Stimulated activated CD8-positive, alpha-beta memory T cell treated with anti-CD3 and anti-CD28 coated beads, Interleukin-15, amount 100 ng/mL, for 4 hours (primary cell): ENCODE results near the gene RUNDC3A.

Source experiments
- DNase-seq, 2 donors: peaks; one replicate each; pipeline ENCODE4 v3.0.0-alpha.2; 2020; ENCODE audit warnings: low read depth in 2 of 2

Gene RUNDC3A

DNA sequence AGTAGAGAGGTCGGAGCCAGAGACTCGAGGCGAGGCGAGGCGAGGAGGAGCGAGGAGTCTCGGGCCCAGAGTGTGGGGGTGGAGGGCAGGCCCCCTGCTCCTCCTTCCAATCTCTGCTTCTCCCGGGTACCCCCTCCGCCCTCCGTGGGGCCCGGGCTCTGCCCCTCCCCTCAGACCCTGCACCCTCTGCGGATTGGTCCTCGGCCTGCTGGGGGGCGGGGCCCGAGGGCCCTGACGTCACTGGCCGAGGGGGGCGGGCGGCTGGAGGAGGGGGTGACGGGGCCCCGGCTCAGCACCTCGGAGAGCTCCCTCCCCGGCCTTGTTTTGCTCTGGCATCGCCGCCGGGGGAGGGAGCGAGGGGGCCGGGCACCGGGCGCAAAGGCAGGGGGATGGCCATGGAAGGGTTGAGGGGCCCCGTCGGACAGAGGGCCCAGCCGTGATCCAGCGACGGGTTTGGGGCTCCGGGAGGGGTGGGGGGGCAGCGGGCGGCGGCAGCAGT, at the start of gene RUNDC3A:
Gene RUNDC3A (plus strand): TSS at position 282 of the 499 bp plus-strand sequence. CDS start 232 bp downstream, outside the sequence.
- DNase-seq = peak; percentile 63 to 69

DNA sequence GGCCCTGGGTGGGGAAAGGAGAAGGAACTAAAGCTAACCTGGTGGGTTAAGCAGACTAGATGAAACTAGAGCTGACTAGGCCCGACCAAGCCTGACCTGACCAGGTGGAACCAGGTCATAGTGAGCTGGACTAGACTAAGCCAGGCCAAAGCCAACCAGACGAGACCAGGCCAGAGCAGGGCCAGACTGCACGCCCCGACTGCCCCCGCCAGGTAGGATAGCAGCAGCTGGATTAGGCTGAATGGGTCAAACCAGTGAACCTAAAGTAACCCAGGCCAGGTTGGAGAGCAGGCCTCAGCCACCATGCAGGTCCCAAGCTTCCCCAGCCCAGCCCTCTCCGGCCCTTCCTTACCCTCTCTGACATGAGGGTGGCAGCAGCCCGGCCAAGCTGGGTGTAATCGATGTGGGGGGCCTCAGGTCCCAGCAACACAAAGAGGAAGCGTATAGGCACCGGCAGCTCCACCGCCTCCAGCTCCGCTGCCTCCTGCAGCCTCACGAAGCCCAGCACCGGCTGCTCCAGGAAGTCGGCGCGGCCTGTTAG, 49.5 kb upstream of the RUNDC3A start:
- no peak for DNase-seq

DNA sequence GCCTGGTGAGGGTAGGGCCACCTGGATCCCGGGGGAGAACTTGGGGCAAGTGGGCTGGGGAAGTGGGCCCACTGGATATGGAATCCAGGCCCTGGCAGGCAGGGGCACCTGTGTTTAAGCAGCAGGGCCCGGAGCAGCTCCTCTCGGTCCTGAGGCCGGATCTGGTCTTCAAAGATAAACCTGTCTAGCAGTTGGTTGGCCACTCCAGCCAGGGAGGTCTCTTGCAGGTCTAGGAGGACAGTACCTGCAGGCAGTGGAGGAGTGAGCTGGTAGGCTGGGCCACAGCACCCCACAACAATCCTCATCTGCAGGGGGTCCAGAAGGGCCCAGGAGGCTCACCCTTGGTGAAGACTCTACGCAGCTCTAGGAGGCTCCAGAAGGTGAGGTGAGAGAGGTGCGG, 48.1 kb upstream of the RUNDC3A start:
- DNase-seq = no peak

DNA sequence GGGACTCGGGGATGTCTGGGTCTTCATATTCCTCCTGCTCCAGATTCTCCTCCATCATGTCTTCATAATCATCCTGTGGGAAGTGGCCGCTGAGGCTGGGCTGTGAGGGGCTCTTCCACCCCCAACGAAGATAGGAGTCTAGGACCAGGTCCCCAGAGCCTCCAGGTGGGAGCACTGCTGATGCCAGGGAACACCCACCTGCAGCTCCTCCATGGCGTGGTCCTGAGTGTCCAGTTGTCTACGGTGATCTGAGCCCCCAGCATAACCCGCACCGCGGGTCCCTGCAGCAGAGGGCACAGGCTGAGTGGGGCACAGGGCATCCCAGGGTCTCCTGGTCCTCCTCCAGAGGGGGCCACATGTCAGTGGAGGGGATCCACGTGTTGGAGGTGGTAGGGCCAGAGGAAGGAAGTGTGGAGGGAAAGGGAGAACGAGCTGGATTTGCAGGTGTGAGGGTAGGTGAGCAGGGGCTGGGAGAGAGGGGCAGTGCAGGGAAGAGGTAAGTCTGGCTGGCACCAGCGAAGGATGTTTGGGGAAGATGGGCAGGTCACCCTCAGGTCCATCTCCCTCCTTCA, 45.7 kb upstream of the RUNDC3A start:
- no peak for DNase-seq

DNA sequence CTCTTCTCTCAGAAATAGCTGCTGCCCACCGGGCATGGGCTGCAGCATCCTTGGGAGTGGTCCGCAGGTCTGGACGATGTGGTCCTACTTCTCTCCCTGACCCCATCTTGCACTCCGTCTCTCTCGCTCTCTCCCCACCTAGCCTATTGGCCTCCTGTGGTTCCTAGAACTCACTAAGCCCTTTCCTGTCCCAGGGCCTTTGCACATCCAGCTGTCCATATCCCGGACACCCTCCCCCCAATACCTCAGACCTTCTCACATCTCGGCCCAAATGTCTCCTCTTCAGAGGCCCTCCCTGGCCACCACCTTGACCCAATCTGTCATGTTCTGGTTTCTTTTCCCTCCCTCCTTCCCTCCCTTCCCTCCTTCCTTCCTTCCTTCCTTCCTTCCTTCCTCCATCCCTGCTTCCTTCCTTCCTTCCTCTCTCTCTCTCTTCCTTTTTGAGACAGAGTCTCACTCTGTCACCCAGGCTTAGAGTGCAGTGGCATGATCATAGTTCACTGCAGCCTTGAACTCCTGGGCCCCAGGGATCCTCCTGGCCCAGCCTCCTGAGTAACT, 45.0 kb upstream of the RUNDC3A start:
- no peak for DNase-seq

DNA sequence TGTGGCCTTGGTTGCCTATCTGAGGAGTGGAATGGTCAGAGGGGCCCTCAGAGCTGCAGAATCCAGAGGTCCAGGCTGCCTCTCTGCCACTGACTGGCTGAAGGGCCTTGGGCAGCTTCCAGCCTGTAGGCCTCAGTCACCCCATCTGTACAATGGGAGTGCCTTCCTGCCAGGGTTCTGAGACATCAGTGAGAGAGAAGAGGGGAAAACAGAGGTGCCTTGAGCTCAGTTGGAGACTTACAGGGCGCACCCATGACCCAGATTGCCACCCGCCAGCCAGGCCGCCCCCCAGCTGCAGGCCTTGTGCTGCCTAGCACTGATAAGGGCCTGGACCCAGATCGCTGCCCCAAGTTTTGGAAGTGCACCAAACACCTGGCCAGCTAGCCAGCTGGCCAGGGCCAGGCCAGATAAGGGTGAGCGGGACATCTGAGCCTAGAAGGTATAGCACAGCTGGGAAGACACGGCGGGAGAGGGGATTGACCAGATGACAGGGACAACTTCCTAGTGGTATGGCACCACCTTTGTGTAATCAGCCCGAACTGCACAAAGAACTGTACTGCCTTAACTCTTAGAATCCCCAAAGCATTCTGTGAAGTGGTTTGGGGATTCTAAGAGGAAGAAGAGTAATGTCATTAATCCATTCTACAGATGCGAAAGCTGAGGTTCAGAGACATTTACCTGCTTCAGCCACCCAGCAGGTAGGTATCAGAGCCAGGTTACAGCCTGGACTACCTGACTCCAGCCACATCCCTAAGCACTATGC, 41.8 kb upstream of the RUNDC3A start:
- DNase-seq = no peak

DNA sequence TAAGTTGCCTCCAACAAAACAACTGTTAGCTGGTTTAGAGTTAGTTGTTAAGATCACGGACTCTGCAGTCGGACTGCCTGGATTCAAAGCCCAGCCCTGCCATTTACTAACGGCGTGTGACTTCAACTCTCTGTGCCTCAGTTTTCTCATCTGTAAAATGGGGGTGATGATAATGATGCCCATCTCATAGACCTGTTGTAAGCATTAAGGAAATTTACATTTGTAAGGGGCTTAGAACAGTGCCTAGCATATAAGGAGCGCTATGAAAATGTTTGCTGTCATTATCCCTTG, 41.3 kb upstream of the RUNDC3A start:
- no peak for DNase-seq

DNA sequence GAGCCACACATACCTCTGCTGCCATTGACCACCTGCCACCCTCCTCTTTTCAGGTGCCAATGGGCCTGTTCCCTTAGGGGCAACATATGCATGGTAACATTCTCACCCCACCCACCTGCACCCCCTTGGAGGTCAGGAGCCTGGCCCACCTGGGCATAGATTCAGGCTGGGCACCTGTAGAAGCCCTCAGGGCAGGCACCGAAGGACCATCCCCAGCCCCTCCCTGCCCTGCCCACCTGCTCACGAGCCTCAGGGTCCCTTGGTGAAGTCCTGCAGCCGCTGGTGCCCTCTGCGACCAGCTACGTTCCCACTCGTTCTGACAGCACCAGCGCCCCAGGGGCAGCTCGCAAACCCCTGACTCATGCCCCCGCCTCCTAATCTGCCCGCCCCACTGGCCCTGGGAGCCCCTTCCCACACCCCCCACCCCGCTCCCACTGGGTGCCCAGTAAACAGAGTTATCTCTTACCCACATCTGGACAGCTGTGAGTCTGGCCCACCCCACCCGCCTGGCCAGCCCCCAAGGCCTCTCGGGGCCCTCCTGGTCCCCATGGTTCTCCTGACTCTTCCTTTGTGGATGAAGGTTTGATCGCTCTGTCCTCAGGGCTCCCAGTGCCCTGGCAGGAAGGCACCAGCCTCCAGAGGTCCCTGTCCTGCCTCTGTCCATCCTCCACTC, 40.4 kb upstream of the RUNDC3A start, which contains the start of gene SLC4A1:
Gene SLC4A1 (minus strand): TSS at position 318 of the 673 bp plus-strand sequence. CDS start 5,269 bp downstream, outside the sequence.
- no peak for DNase-seq

DNA sequence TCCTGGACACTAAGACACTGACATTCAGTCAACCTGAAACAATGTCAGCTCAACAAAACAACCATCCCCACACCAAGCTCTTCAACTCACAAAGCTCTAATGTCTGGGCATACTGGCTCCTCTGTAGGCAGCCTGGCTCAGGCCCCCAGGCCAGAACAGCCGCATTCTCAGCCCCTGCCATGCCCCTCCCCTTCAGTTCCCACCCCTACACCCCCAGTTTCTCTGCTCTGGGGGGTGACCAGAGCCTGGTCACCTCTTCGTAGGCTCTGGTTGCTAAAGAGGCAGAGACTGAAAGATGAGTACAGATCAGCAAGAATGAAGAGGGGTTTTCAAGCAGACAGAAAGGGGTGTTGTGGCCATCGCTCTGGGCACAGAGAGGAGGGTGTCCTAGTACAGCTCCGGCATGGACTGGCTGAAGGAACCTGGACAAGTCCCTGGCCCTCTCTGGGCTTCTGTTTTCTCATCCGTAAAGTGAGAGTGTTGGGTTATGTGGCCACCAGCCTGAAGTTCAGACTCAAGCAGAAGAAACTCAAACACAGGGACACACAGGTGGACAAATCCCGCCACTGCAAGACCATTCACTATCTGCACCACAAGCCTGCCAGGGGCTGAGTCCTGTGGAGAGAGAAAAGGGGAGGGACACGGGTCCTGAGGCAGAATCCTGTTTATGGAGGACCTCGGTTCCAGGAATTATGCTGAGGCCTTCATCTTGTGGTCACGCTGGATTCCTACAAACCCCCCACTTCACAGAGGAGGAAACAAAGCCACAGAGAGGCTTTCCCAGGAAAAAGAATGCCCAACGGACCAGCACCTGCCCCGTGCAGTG, 39.5 kb upstream of the RUNDC3A start:
- no peak for DNase-seq

DNA sequence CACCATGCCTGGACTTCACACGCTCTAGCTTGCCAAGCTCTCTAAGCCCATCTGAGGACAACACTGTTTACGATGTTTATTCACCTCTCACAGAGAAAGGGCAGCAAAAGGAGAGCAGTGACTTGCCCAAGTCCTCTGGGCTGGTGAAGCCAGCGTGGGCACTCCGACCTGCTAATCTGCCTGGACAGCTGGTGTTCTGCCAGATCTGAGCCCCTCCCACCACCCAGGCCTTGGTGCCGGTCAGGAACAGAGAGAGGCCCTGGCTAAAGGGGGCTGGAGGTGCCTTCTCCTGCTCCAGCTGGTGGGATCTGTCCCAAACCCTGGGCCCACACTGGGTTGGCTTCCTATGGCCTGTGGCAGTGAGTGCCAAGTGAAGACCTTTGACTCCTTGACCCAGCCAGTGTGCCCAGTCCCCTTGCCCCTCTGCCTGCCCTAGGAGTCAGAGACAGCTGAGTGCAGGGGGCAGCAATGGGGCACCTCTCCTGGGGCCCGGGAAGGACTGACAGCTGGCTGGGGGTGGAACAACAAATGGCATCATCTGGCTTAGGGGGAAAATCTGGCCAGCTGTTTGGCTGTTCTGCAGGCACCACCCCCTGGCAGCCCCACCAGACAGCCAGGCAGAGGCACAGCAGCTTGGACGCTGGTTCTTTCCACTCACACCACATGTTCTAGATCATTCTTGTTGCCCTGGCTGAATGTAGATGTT, 38.7 kb upstream of the RUNDC3A start:
- no peak for DNase-seq

DNA sequence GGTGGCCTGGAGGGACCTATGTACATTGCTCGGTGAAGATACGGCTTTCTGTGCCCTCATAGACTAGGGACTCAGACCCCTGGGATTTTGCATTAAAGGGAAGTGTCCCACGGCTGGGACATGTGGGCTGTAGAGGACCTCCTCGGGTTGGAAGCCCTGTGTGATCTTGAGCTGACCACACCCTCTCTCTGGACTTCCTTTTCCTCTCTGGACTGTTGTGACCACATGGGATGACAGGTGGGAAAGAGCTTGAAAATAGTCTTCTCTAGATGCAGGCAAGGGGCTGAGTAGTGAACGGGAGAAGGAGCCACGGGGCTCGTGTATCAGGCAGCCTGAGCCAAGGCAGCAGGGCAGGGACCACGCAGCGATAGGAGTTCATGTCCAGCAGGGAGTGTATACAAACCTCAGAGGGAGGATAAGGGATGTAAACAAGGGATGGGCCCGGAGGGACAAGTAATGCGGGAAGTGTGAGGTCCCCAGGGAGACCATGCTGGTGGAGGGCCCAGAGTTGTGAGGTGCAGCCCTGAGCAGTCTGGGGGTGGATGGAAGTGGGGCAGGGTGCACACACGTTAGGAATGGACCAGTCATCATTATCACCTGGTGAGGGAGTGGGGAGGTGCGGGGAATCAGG, 36.0 kb upstream of the RUNDC3A start:
- DNase-seq = no peak

DNA sequence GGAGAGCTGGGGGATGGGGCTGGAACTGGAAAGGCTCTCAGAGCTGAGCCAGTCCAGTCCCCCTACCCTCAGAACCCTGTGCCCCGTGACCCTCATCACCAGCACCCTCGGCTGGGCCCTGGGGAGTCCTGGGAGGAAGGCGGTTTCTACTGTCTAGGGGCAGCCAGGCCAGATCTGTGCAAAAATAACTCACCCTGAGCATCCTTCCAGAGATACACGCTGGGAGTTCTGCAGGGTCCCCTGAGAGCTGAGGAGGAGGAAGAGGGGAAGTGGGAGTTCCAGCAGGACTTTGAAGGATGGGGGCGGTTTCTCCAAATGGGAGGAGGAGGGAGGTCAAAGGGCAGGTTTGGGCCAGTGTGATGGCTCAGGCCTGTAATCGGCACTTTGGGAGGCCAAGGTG, 35.4 kb upstream of the RUNDC3A start:
- DNase-seq = no peak

DNA sequence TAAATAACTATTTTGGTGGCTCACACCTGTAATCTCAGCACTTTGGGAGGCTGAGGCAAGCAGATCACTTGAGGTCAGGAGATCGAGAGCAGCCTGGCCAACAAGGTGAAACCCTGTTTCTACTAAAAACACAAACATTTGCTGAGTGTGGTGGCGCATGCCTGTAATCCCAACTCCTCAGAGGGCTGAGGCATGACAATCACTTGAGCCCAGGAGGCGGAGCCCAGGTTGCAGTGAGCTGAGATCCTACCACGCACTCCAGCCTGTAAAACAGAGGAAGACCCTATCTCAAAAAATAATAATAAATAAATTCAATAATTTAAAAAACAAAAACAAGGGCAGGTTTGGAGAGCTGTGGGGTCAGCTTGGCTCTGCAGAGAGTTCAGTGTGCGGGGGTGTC, 34.8 kb upstream of the RUNDC3A start:
- no peak for DNase-seq

DNA sequence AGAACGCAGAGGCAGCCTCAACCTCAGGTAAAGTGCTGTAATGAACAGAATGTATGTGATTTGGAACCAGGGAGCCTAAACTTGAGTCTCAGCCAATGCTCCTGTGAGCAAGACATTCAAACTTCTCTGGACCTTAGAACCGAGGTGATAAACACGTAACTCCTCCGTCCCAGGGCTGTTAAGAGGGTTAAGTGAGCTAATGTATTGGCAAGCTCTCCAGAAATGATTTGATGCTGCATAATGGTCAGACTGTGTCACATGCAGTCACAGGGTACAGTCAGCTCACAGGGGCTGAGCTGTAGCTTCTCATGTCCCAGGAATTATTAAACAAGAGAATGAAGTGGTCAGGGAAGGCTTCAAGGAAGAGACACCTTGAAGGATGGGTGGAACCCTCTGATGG, 30.4 kb upstream of the RUNDC3A start:
- DNase-seq = no peak

DNA sequence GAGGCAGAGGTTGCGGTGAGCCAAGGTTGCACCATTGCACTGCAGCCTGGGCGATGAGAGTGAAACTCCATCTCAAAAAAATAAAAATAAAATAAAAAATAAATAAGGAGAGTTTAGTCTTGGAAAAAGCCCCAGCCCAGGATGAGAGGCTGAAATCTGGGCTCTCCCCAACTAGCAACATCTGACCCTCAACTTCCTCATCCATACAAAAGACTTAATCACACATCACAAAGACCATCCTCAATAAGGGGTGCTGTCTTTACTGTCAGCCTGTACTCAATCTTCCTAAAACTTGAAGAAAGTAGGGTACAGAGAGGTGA, 29.1 kb upstream of the RUNDC3A start:
- DNase-seq = no peak

DNA sequence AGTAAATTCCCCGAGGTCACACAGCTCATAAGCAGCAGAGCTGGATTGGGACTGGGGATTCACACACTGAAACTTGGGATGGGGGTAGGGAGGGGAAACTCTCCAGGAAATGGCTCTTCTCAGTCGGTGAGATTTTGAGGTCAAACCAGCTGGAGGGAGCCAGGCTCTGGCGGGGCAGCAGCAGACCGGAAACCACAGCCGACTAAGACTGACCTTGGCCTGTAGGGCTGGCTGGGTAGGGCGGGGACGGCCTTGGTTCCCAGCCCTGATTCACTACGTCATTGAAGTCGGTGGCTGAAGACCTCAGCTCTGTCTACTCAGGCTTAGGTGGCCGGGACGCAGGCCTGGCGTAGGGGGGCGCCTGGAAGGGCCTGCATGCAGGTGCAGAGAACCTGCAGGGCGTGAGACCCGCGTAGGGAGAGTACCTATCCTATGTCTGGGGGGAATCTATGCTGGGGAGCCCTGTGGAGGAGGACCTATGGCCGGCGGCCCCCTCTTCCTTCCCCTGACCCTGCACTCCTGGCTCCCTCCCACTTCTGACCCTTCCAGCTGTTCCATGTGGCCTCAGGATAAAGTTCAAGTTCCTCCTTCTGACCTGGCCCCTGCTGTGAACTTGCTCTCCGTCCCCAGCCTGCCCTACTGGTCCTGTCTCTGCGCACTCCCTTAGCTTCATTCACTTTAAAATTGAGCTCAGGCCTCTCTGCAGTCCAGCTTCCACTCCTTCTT, 28.6 kb upstream of the RUNDC3A start:
- peak; percentile 2 to 16 for DNase-seq

DNA sequence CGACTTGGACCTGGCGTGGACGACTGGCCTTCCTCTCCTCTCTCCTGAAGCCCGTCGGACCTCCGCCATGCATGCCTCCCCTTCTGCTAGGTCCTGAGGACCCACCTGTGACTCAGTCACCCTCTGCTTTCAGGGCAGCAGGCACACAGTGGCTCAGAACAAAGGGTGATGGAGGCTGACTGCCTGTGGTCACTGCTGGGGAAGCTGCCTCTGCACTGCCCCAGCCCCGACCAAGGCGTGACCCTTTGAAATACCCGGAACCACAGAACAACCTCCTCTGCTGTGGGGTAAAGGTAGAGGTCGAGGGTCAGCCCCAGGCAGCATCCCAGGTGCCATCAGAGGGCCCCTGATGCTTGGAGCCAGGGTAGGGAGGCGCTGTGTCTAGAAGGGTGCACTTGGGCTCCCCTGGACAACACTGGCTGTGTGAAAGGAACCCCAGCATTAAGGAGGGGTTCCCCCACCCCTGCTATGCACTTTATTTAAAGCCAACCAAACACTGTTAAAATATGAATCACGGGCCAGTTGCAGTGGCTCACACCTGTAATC, 27.9 kb upstream of the RUNDC3A start:
- no peak for DNase-seq

DNA sequence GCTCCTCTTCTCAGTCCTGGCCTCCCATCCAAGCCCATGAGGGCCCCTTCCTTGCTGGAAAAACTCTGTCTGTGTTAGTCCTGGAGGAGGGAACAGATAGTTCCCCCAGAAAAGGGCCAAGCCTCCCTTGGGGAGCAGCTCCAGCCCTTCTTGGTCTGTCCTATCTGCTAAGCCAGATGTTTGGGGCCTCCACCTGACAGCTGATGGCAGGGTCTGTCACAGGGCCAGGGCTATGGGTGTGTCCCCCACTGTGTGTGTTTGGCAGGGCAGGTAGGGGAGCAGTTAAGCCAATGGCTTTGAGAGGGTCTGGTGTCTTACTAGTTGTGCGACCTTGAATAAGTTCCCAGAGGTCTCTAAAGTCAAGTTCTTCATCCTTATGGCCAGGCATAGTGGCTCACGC, 26.8 kb upstream of the RUNDC3A start:
- no peak for DNase-seq

DNA sequence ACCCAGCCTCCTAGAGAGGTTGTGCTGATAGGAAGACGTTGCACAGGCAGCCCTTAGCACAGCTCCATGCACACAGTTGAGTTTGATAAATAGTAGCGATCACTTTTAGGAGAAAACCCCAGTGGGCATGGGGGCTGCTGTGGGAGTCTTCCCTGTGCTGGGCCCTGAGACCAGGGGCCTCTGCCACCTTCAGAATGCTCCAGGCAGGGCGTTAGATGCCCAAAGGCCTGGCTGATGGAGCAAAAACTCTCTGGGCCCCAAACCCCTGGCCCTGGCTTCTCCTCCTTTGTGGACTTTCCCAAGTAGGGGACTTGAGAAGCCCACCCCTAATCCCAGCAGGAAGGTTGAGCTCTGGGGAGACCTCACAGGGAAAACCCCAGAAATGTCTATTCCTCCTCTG, 26.1 kb upstream of the RUNDC3A start:
- DNase-seq = no peak
